Natural killer cell (primary cell): ENCODE data around the gene CHST8. TPM values are rescaled to one million over a fixed set of nuclear protein-coding genes. Genes with fewer than 3 reads are reported as not detected.

Source experiments
- ATAC-seq, 3 donors: fragments of 150-1000 bp in 2 of 3; fragments of 200-7000 bp in 1 of 3; cut with Tn5 transposase; 1 replicate in 1 of 3; 2 replicates in 2 of 3; pipeline ENCODE4 v1.10.0; 2021; ENCODE audit warnings: mild to moderate bottlenecking in 2 of 3, moderate library complexity in 2 of 3
- DNase-seq, 2 donors: peaks; one replicate each; pipeline versions ENCODE4 v3.0.0 to v3.0.0-alpha.2; 2013 to 2021; ENCODE audit warnings: mixed read lengths in 1 of 2
- H3K27ac ChIP-seq: one replicate; pipeline ENCODE4 v1.5.1; 2013; ENCODE audit warnings: mild to moderate bottlenecking, low read length
- H3K27me3 ChIP-seq: one replicate; pipeline ENCODE4 v1.6.1; 2013; ENCODE audit warnings: low read length; ENCODE audit not compliant: control insufficient read depth, insufficient read depth
- H3K36me3 ChIP-seq: one replicate; pipeline ENCODE4 v1.6.1; 2013; ENCODE audit warnings: low read length; ENCODE audit not compliant: control insufficient read depth, insufficient read depth
- H3K4me1 ChIP-seq: one replicate; pipeline ENCODE4 v1.6.1; 2013; ENCODE audit warnings: low read length; ENCODE audit not compliant: control insufficient read depth, insufficient read depth
- H3K4me3 ChIP-seq: one replicate; pipeline ENCODE4 v1.5.1; 2013; ENCODE audit warnings: low read length
- H3K9me3 ChIP-seq: one replicate; pipeline ENCODE4 v1.6.1; 2013; ENCODE audit warnings: low read length; ENCODE audit not compliant: control insufficient read depth, insufficient read depth
- H3K27ac Mint-ChIP-seq, 2 donors: one replicate each; pipeline ENCODE4 v1.8.0; 2022; ENCODE audit warnings: mild to moderate bottlenecking in 2 of 2, mixed read lengths in 2 of 2, moderate library complexity in 1 of 2
- H3K27me3 Mint-ChIP-seq, 2 donors: one replicate each; pipeline ENCODE4 v1.8.0; 2022; ENCODE audit warnings: low read depth in 2 of 2, mixed read lengths in 2 of 2
- H3K36me3 Mint-ChIP-seq: one replicate; pipeline ENCODE4 v1.8.0; 2022; ENCODE audit warnings: mixed read lengths
- H3K4me1 Mint-ChIP-seq, 2 donors: one replicate each; pipeline ENCODE4 v1.8.0; 2022; ENCODE audit warnings: mixed read lengths in 2 of 2
- H3K4me3 Mint-ChIP-seq: one replicate; pipeline ENCODE4 v1.8.0; 2022; ENCODE audit warnings: mild to moderate bottlenecking, moderate library complexity, mixed read lengths
- H3K9me3 Mint-ChIP-seq, 2 donors: one replicate each; pipeline ENCODE4 v1.8.0; 2022; ENCODE audit warnings: mixed read lengths in 2 of 2
- WGBS: methylation state at CpG from one replicate; pipeline ENCODE4 v1.1.7; 2013; ENCODE audit warnings: missing lambda C conversion rate; ENCODE audit not compliant: insufficient coverage; 5-methylcytosine and 5-hydroxymethylcytosine counted together
- intact Hi-C: fragments of 100-400 bp; cut with micrococcal nuclease; formaldehyde crosslinking; loops from one replicate; pipeline ENCODE4 v1.14.2; 2022
- total RNA-seq, 4 donors: library from RNA; stranded (reverse); fragments of 120-200 nt in 1 of 4; gene quantifications; one replicate each; pipeline versions ENCODE4 v1.2.3 to v1.2.4, GENCODE V29; 2013 to 2022
- TF ChIP-seq, protein P1 (sequence below): fragments of 200-600 bp; IDR thresholded peaks from one replicate; pipeline ENCODE4 v1.8.0; 2022; ENCODE audit warnings: antibody characterized with exemption

The CHST8 gene
- total RNA-seq, 3 donors from 2014 or later (not counting 1 experiment from before 2014, with no cell fraction given): not detected

DNA sequence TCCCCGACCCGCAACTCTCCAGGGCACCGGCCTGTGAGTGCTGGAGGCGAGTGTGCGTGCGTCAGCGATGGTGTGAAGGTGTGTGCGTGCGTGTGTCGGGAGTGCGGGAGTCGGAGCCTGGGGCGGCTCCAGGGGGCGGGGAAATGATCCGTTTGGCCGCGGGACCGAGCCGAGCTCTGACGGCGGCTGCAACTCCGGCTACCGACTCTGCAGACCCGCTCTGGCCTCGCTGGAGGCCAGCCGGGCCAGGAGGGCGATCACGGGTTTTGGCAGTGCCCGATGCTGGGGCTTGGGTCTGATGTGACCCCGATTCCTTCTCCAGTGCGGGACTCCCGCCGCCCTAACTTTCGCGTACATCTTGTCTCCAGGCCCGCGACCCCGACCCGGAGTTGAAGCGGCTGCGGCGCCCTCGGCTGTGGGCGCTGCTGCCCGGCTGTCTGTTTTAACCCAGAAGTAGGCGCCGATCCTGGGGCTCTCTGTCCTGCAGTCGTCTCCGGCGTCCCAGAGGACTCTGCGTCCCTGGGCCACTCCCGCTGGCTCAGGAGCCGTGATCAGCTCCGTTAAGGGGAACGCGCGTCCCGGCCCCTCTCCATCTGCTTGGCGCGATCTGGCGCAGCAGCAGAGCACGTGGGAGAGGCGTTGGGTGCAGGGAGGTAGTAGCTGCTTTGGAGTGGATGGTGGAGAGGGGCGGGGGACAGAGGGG lies 1.2 kb downstream of the CHST8 start:
- Histone ChIP-seq H3K36me3 (no peaks in the 10 kb centered on the region), H3K27ac (no peak overlapping the region), H3K4me3 (no peak overlapping the region), H3K4me1 (no peaks in the 10 kb centered on the region), H3K9me3 (no peaks in the 10 kb centered on the region), H3K27me3 (peaks cover 12% of the 10 kb centered on the region)
- Mint-ChIP-seq H3K27ac (no peak overlapping the region), H3K4me1 (no peaks in the 10 kb centered on the region), H3K27me3 (peaks cover 37 to 49% of the 10 kb centered on the region in 2 donors), H3K4me3 (no peak overlapping the region), H3K36me3 (no peaks in the 10 kb centered on the region), H3K9me3 (no peaks in the 10 kb centered on the region)
- ATAC-seq: no peak
- 6% methylated on average over 63 of the region's 64 CpGs for WGBS
- no peak for DNase-seq
- intact Hi-C loops: no loop called here
- TF ChIP-seq, protein P1, sequence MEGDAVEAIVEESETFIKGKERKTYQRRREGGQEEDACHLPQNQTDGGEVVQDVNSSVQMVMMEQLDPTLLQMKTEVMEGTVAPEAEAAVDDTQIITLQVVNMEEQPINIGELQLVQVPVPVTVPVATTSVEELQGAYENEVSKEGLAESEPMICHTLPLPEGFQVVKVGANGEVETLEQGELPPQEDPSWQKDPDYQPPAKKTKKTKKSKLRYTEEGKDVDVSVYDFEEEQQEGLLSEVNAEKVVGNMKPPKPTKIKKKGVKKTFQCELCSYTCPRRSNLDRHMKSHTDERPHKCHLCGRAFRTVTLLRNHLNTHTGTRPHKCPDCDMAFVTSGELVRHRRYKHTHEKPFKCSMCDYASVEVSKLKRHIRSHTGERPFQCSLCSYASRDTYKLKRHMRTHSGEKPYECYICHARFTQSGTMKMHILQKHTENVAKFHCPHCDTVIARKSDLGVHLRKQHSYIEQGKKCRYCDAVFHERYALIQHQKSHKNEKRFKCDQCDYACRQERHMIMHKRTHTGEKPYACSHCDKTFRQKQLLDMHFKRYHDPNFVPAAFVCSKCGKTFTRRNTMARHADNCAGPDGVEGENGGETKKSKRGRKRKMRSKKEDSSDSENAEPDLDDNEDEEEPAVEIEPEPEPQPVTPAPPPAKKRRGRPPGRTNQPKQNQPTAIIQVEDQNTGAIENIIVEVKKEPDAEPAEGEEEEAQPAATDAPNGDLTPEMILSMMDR: no peak

DNA sequence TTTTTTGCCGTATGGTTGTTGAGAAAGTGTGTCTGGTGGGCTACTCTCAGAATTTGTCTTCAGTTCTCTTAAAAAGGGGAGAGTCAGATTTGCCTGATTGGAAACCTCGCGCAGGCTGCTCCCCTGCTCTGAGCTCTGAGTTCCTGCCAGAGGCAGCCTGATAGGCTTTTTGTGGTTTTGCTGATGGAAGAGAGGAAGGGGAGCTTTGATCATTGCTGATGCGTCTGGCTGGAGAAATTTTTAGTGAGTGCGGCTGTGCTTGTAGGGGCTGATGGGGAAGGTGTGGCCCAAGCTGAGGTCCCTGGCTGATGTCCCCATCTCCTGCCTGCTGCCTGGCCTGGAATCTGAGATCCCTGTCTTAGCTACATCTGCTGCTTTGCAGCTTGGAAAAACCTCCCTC lies 2.8 kb downstream of the CHST8 start:
- no peak for DNase-seq

DNA sequence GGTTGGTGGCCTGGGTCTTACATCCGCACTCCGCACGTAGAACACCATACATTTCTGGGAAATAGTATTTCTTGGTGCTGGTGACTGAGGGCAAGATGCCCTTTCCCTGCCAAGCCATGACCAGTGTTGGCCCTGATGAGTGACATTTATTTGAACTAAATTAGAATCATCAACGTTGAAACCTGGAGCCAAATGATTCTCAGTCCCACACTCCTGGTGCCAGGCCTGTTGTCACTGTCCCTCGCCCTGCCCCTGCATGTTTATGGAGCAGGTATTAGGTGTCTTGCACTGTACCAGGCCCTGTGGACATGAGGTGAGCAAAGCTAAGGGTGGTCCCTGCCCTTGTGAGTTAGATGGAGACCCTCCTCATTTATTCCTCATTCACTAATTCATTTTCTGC lies 5.8 kb downstream of the CHST8 start:
- Histone ChIP-seq H3K27me3 (peaks cover 8% of the 10 kb centered on the region), H3K4me3 (no peak overlapping the region), H3K27ac (no peak overlapping the region), H3K9me3 (no peaks in the 10 kb centered on the region), H3K36me3 (no peaks in the 10 kb centered on the region), H3K4me1 (no peaks in the 10 kb centered on the region)
- 77% methylated on average over 5 of the region's 5 CpGs for WGBS
- no peak for ATAC-seq
- H3K27me3 Mint-ChIP-seq: peaks cover 20 to 28% of the 10 kb centered on the region in 2 donors
- no peak overlapping the region for H3K4me3 Mint-ChIP-seq
- H3K36me3 Mint-ChIP-seq: no peaks in the 10 kb centered on the region
- no peaks in the 10 kb centered on the region for H3K4me1 Mint-ChIP-seq
- intact Hi-C loops: no loop called here
- DNase-seq: no peak
- no peaks in the 10 kb centered on the region for H3K9me3 Mint-ChIP-seq
- TF ChIP-seq, protein P1: no peak
- H3K27ac Mint-ChIP-seq: no peak overlapping the region

More for the DNA sequence above, 2.8 kb downstream of the CHST8 start:
- intact Hi-C loops: no loop called here
- ATAC-seq: no peak
- TF ChIP-seq, protein P1: no peak
- H3K4me3 Mint-ChIP-seq: no peak overlapping the region
- Histone ChIP-seq H3K36me3 (no peaks in the 10 kb centered on the region), H3K9me3 (no peaks in the 10 kb centered on the region), H3K4me1 (no peaks in the 10 kb centered on the region), H3K4me3 (no peak overlapping the region), H3K27me3 (peaks cover 12% of the 10 kb centered on the region), H3K27ac (no peak overlapping the region)
- H3K9me3 Mint-ChIP-seq: no peaks in the 10 kb centered on the region
- WGBS: 13% methylated on average over 5 of the region's 5 CpGs
- no peaks in the 10 kb centered on the region for H3K4me1 Mint-ChIP-seq
- H3K27me3 Mint-ChIP-seq: peaks cover 35 to 44% of the 10 kb centered on the region in 2 donors
- no peaks in the 10 kb centered on the region for H3K36me3 Mint-ChIP-seq
- no peak overlapping the region for H3K27ac Mint-ChIP-seq
